Measurements from ENCODE around the gene ZDHHC1.
A peak's percentile ranks its signal among the peaks of the same experiment; 100 is the strongest.

The ZDHHC1 gene

GRCh38 chr16:67394155-67395104 is 21.8 kb downstream of the ZDHHC1 start:
- no peak overlapping the region for H3K4me3 ChIP-seq (ENCODE audit: low read depth, low read length)
- TF ChIP-seq CTCF (IDR thresholded peaks at IDR 0.05; ENCODE audit: insufficient read depth, low read depth, low read length, missing control alignments) = no peak
- no peak for DNase-seq (ENCODE audit: low read depth)

GRCh38 chr16:67393788-67394154 is 22.5 kb downstream of the ZDHHC1 start:
- H3K4me3 ChIP-seq (ENCODE audit: low read depth, low read length) = no peak overlapping the region
- DNase-seq (ENCODE audit: low read depth) = no peak
- TF ChIP-seq CTCF (IDR thresholded peaks at IDR 0.05; ENCODE audit: insufficient read depth, low read depth, low read length, missing control alignments) = no peak

- no peak within 1 kb of the TSS for H3K4me3 ChIP-seq (ENCODE audit: low read depth, low read length)
- peak; percentile 10 for DNase-seq (ENCODE audit: low read depth)
- TF ChIP-seq CTCF (IDR thresholded peaks at IDR 0.05; ENCODE audit: insufficient read depth, low read depth, low read length, missing control alignments) = no peak
These were observed 23.0 kb downstream of the ZDHHC1 start, which contains the start of gene TPPP3 for GRCh38 chr16:67393111-67393787. TSS of gene TPPP3 (minus strand) at chr16:67393498. CDS start at chr16:67391111, 2,387 bp downstream.

- no peak overlapping the region for H3K4me3 ChIP-seq (ENCODE audit: low read depth, low read length)
- no peak for DNase-seq (ENCODE audit: low read depth)
- no peak for TF ChIP-seq CTCF (IDR thresholded peaks at IDR 0.05; ENCODE audit: insufficient read depth, low read depth, low read length, missing control alignments)
These were observed 23.8 kb downstream of the ZDHHC1 start for GRCh38 chr16:67392301-67393059.

- TF ChIP-seq CTCF (IDR thresholded peaks at IDR 0.05; ENCODE audit: insufficient read depth, low read depth, low read length, missing control alignments) = no peak
- no peak for DNase-seq (ENCODE audit: low read depth)
- no peak overlapping the region for H3K4me3 ChIP-seq (ENCODE audit: low read depth, low read length)
These were observed 24.6 kb downstream of the ZDHHC1 start for GRCh38 chr16:67391424-67392300.

All from GM12865 (cell line).